ENCODE data around the gene COL6A6.

- TF ChIP-seq CTCF (IDR thresholded peaks at IDR 0.05) (no peak), EP300 (IDR thresholded peaks at IDR 0.05) (no peak)
Observed at GRCh38 chr3:130522399-130522798, 5.4 kb downstream of the COL6A6 start.

Data from stomach (tissue), 4 donors.